ENCODE measurements around the gene TMPRSS12.
"Not testable (repeated sequence)": the region's sequence is repeated elsewhere in the genome, so short reads cannot be mapped to it uniquely, and the experiment has no call there.

TMPRSS12 gene

DNA sequence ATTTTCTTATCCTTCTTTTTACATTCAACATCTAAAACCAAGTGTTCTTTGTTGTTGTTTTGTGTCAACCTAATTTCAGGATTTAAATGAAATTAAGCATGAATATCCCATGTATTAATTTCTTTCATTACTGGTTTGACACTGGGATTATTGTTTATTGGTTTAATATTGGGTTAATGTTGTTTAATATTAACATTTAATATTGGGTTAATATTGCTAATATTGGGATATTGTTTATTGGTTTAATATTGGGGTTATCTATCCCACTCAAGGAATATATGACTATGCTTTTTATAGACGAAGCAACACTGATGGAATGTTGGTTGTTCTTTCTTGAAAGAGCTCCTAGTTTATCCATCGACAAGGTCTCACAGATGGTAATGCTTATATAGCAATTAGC, 45.9 kb downstream of the TMPRSS12 start:
- Histone ChIP-seq H3K4me3 (ENCODE audit: low read depth, low read length) (no peak overlapping the region), H3K9me3 (no peaks in the 10 kb centered on the region), H3K27me3 (no peaks in the 10 kb centered on the region), H3K36me3 (no peaks in the 10 kb centered on the region), H3K4me1 (no peaks in the 10 kb centered on the region; the same call in 1 of the 2 replicates)
- TF ChIP-seq, protein P1, sequence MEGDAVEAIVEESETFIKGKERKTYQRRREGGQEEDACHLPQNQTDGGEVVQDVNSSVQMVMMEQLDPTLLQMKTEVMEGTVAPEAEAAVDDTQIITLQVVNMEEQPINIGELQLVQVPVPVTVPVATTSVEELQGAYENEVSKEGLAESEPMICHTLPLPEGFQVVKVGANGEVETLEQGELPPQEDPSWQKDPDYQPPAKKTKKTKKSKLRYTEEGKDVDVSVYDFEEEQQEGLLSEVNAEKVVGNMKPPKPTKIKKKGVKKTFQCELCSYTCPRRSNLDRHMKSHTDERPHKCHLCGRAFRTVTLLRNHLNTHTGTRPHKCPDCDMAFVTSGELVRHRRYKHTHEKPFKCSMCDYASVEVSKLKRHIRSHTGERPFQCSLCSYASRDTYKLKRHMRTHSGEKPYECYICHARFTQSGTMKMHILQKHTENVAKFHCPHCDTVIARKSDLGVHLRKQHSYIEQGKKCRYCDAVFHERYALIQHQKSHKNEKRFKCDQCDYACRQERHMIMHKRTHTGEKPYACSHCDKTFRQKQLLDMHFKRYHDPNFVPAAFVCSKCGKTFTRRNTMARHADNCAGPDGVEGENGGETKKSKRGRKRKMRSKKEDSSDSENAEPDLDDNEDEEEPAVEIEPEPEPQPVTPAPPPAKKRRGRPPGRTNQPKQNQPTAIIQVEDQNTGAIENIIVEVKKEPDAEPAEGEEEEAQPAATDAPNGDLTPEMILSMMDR (IDR thresholded peaks at IDR 0.05; ENCODE audit: low read depth, low read length), result no peak
- DNase-seq, result no peak

DNA sequence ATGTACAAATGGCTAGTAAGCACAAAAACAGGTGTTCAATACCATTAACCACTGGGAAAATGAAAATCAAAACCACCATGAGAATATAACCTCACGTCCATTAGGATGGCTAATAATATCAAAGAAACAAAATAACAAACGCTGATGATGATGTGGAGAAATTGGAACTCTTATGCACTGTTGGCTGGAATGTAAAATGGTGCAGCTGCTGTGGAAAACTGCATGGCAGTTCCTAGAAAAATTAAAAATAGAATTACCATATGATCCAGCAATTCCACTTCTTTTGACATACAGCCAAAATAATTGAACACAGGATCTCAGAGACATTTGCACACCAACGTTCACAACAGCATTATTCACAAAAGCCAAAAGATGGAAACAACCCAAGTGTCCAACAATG, 51.5 kb downstream of the TMPRSS12 start:
- Histone ChIP-seq H3K27me3 (no peaks in the 10 kb centered on the region), H3K9me3 (no peaks in the 10 kb centered on the region), H3K4me1 (no peaks in the 10 kb centered on the region), H3K4me3 (ENCODE audit: low read depth, low read length) (no peak overlapping the region), H3K36me3 (no peaks in the 10 kb centered on the region)
- no peak for DNase-seq
- TF ChIP-seq, protein P1 (IDR thresholded peaks at IDR 0.05; ENCODE audit: low read depth, low read length), result no peak

DNA sequence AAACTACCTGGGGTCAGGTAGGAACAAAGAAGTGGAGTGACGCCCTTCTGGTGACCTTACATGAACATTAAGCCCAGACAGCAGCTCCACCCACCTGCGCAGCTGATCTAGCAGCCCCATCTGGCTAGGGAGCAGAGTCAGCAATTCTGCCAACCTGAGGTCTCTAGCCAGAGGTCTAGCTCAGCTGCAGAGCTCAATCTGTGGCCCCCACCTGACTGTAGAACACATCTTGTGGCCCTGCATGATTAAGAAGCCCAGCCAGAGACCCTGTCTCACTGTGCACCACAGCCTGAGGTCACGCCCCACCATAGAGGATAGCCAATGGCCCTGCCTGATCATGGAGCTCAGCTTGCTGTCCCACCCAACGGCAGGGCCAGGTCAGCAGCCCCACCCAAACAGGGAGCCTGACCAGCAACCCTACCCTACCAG, 59.0 kb downstream of the TMPRSS12 start:
- Histone ChIP-seq H3K4me3 (ENCODE audit: low read depth, low read length) (no peak overlapping the region), H3K9me3 (no peaks in the 10 kb centered on the region), H3K27me3 (no peaks in the 10 kb centered on the region), H3K4me1 (0 out of 2 replicates have a peak, but pooled peaks cover 5% of the 10 kb centered on the region), H3K36me3 (no peaks in the 10 kb centered on the region)
- no peak for DNase-seq
- TF ChIP-seq, protein P1 (IDR thresholded peaks at IDR 0.05; ENCODE audit: low read depth, low read length), result no peak

DNA sequence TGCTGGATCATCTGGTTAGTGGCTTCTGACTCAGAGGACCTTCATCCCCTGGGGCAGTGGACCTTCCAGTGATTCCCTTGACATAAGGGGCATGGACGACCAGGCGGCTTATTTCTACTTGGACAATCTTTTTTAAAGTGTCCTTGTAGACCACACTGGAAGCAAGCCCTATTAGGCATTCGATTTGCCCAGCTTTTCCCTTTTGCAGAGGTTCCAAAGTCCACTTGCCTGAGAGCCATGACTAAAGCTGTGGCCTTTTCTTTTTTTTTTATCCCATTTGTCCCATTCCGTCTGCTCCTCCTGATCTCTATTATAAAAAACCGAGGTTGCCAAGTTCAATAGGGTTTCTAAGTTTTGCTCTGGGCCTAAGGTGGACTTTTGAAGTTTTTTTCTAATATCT, 65.8 kb downstream of the TMPRSS12 start:
- H3K36me3 ChIP-seq; H3K27me3 ChIP-seq; DNase-seq; H3K4me3 ChIP-seq (ENCODE audit: low read depth, low read length); H3K9me3 ChIP-seq; H3K4me1 ChIP-seq: not testable (repeated sequence)

DNA sequence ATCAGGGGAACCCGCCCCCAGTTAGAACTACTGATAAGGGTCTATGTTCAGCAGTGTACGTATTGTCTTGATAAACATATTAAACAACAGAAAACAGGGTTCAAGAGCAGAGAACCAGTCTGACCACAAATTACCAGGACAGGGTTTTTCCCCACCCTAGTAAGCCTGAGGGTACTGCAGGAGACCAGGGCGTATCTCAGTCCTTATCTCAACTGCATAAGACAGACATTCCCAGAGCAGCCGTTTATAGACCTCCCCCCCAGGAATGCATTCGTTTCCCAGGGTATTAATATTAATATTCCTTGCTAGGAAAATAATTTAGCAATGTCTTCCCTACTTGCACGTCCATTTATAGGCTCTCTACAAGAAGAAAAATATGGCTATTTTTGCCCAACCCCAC, 69.6 kb downstream of the TMPRSS12 start:
- not testable (repeated sequence) for H3K36me3 ChIP-seq; H3K27me3 ChIP-seq; H3K4me1 ChIP-seq; H3K4me3 ChIP-seq (ENCODE audit: low read depth, low read length); DNase-seq
- H3K9me3 ChIP-seq, result peaks cover 11% of the 10 kb centered on the region

DNA sequence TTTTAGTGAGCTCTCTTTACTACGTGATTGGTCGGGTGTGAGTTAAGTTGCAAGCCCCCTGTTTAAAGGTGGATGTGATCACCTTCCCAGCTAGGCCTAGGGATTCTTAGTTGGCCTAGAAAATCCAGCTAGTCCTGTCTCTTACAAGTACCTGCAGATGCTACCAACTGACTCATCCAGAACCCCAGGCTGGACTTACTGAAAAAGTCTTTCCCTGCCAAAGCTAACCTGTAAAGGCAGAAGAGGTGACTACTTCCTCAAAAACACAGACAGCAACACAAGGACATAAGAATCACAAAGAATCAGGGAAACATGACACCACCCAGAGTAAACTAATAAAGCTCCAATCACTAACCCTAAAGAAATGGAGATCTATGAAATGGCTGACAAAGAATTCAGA, 70.5 kb downstream of the TMPRSS12 start:
- DNase-seq, result no peak
- TF ChIP-seq, protein P1 (IDR thresholded peaks at IDR 0.05; ENCODE audit: low read depth, low read length), result no peak
- no peak overlapping the region for H3K4me3 ChIP-seq (ENCODE audit: low read depth, low read length)
- H3K36me3 ChIP-seq, result no peaks in the 10 kb centered on the region
- H3K27me3 ChIP-seq, result no peaks in the 10 kb centered on the region
- no peaks in the 10 kb centered on the region for H3K4me1 ChIP-seq
- H3K9me3 ChIP-seq, result peaks cover 11% of the 10 kb centered on the region

DNA sequence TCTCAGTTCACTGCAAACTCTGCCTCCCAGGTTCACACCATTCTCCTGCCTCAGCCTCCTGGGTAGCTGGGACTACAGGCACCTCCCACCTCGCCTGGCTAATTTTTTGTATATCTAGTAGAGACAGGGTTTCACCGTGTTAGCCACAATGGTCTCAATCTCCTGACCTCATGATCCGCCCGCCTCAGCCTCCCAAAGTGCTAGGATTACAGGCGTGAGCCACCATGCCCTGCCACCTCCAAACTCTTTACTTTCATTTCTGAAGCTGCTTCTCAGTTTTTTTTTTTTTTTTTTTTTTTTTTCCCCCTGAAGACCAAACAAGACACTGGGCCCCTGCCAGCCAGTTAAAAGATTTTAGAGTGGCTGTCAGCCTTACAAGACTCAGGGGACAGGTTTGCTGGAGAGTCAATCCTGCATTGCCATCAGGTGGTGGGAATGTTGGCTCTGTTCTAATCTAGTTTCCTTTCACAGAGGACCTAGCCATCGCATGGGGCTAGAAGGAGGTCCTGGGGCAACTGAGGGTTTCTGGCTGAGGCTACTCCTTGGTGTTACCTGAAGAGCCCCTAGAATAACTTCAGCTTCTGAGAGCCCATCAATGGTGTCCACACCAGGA, 72.3 kb downstream of the TMPRSS12 start:
- Histone ChIP-seq H3K4me3 (ENCODE audit: low read depth, low read length) (no peak overlapping the region), H3K4me1 (no peaks in the 10 kb centered on the region), H3K36me3 (no peaks in the 10 kb centered on the region), H3K9me3 (peaks cover 11% of the 10 kb centered on the region), H3K27me3 (no peaks in the 10 kb centered on the region)
- TF ChIP-seq, protein P1 (IDR thresholded peaks at IDR 0.05; ENCODE audit: low read depth, low read length), result no peak
- DNase-seq, result no peak
